Activated CD4-positive, alpha-beta T cell treated with anti-CD3 and anti-CD28 coated beads, Interleukin-2, amount 50 U/mL, for 16 hours (primary cell): Measurements from ENCODE around the gene CD38.
"Not testable (repeated sequence)": the region's sequence is repeated elsewhere in the genome, so short reads cannot be mapped to it uniquely, and the experiment has no call there.

Source experiments
- DNase-seq: peaks from one replicate; pipeline ENCODE4 v3.0.0-alpha.2; 2020

The CD38 gene

GRCh38 chr4:15802497-15802896 is 24.4 kb downstream of the CD38 start:
- DNase-seq: not testable (repeated sequence)

- DNase-seq: peak; percentile 53
Measured at GRCh38 chr4:15805583-15806517, 27.7 kb downstream of the CD38 start.

- peak; percentile 6 for DNase-seq
Measured at GRCh38 chr4:15809058-15809457, 30.9 kb downstream of the CD38 start.

GRCh38 chr4:15809466-15809865 is 31.3 kb downstream of the CD38 start:
- DNase-seq: no peak

DNA sequence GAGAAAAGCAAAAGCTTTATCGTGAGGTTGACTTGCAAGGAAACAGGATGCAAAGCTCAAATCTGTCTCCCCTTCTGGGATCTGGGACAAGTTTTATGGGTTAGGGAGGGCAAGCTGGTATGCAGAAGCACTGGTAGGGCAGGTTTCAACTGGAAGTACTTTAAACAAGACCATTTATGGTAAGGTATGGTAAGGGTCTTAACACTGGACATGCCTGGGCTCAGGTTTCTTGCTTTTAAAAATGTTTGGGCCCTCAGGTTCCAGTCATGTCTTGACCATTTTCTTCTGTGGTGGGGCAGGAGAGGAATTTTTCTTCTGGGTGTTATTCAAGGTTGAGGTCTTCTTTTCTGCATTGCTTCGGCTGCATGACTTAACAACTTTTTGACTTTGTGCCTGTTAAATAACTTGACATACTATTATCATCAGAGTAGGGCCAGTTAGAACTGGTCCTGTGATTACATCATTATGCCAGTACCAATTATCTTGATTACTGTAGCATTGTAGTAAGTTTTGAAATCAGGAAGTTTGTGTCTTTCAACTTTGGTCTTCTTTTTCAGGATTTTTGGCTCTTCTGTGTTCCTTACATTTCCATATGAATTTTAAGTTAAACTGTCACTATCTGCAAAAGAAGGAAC is 33.7 kb downstream of the CD38 start:
- DNase-seq: no peak

GRCh38 chr4:15832523-15833451 is 54.7 kb downstream of the CD38 start:
- DNase-seq: no peak

GRCh38 chr4:15833801-15834200 is 55.7 kb downstream of the CD38 start:
- no peak for DNase-seq

GRCh38 chr4:15836362-15836761 is 58.2 kb downstream of the CD38 start:
- DNase-seq: no peak

DNA sequence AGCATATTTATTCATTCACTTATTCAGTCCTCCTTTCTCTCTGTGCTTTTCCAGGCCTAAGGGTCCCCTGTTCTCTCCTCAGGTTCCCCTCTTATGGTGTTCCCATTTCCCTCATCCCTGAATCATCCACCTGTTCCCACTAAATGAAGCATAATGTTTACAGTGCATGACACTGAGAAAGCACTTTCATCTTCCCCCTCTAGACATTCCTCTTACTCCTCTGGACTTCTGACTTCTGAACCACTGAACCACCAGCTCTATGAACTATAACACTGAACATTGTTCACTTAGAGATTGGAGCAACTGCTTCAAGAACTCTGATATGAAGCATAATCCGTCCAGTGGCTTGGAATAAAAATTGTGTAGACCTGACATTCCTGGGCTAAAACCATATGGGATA is 59.5 kb downstream of the CD38 start:
- no peak for DNase-seq

DNA sequence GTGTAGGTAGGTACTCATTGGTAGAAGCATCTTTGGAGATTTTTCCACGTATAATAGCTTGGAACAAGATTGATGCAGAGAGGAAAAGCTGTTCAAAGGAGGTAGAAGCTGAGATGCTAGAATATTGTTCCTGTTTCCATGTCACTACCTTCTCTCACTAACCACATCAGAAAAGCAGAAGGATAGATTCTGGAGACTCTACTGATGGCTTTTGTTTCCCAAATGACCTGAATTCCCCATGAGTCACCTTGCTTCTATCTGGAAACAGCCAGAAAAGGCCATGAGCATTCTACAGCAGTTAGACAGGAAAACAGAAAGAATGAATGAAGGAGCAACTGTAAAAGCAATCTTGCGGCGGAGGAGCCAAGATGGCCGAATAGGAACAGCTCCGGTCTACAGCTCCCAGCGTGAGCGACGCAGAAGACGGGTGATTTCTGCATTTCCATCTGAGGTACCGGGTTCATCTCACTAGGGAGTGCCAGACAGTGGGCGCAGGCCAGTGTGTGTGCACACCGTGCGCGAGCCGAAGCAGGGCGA is 63.1 kb downstream of the CD38 start:
- not testable (repeated sequence) for DNase-seq

GRCh38 chr4:15847746-15848145 is 69.6 kb downstream of the CD38 start:
- DNase-seq: no peak

- no peak for DNase-seq
Measured at GRCh38 chr4:15848191-15848842, 70.2 kb downstream of the CD38 start.

DNA sequence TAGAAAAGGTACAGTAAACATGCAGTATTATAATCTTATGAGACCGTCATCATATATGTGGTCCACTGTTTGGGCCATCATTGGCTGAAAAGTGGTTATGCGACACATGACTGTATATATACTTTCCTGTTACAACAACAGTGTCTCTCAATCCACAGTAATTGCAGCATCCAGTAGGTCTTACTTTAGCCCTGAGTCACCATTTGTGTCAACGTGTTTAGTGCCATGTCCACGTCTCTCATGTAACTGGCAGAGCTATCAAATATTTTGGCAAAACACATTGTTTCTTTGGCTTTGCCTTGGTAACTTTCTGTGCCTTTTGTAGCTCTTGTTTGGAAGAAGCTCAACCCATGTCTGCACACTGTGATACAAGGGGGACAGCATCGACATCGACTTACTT is 73.8 kb downstream of the CD38 start:
- DNase-seq: no peak

DNA sequence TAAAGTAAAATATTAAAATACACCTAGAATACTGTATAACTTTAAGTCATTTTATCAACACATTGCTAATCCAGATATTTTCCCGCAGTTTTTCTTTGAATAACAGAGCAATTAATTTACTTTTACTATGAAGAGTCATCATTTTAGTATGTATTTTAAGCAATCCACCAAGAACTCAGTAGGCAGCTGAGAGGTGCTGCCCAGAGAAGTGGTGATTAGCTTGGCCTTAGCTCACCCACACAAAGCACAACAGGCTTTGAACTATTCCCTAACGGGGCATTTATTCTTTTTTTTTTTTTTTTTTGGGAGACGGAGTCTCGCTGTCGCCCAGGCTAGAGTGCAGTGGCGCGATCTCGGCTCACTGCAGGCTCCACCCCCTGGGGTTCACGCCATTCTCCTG is 74.4 kb downstream of the CD38 start:
- DNase-seq: no peak

DNA sequence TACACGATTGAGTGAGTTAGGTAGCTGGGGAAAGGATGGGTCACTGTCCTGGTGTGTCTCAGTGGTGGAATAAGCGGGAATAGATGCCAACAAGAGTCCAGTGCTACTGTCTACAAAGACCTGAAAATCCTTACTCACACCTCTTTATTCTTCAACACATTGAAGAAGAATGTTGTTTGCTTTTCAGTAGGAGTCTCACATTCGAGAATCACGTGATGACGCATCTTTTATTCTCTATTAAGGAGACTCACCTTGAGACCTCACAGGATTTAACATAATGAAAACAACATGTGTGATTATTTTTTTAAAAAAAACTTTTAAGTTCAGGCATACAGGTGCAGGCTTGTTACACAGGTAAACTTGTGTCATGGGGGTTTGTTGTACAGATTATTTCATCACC is 75.2 kb downstream of the CD38 start:
- DNase-seq: no peak

DNA sequence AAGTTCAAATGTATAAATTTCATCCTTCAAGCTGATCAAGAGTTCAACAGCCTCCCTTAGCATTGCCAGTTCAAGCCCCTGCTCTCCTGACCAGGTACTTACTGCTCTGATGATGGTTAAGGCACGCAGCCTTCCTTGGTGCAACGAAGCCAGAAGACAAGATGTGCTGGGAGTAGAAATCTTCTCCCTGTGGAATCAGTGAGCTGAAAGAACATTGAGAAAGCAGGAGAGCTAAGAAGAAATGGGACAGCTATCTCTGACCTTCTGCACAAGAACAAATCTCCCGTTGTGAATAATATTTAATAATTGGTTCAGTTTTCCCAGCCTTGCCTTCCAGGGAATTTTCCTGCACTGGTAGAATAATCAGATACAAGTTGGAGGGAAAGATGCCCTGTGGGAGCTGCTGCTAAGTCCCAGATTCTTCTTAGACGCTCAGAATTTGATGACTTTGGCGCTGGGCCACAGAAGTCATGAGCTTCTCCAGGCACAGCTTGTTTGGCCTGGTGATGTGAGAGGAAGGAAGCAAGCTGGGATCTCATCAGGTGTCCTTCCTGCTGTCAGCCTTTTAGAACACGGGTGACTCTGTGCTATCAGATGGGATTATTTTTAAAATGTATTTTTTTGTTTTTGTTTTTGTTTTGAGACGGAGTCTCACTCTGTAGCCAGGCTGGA is 77.8 kb downstream of the CD38 start:
- DNase-seq: no peak

DNA sequence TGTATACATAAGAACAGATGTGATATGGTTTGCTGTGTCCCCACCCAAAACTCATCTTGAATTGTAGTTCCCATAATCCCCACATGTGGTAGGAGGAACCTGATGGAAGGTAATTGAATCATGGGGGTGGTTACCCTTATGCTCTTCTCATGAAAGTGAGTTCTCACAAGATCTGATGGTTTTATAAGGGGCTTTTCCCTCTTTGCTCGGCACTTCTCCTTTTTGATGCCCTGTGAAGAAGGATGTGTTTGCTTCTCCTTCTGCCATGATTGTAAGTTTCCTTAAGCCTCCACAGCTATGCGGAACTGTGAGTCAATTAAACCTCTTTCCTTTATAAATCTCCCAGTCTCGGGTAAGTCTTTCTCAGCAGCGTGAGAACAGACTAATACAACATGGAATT is 83.1 kb downstream of the CD38 start:
- not testable (repeated sequence) for DNase-seq

DNA sequence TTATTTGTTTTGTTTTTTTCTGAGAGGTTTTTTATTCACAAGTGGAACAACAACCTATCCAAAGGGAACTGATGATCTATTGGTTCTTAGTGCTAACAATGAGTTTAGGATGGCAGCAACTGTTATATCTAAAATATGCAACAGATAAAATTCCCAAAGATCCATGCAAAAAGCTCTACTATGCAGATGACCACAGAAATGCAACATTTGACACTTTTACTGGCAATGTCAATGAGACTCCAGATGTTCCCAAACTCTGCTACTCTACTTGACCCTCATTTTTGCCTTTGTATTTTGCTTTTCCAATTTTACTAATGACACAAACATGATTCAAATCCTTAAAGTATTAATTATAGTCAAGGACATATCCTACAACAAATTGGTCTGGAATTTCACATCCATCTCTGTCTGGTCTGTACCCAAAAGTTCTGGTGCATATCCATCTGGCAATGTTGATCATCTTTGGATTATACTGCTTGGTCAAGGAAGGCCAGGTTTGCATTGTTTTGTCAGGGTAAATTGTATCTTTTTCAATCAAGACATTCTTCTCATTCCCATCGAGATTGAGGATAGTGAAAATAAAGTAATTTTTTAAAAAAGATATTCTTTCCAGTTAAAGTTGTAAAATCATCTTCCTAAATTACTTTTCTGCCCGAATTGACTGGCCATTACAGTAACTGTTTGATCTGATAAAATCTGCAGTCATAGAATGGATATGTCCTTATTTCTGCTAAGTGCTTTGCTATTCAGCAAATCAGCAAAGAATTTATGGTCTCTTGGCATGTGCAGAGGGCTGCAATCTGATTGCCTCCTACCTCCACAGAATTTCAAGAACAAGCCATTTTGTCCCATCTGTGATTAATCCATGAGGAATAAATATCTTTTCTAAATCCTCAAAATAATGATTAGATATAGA is 86.8 kb downstream of the CD38 start:
- DNase-seq: no peak

DNA sequence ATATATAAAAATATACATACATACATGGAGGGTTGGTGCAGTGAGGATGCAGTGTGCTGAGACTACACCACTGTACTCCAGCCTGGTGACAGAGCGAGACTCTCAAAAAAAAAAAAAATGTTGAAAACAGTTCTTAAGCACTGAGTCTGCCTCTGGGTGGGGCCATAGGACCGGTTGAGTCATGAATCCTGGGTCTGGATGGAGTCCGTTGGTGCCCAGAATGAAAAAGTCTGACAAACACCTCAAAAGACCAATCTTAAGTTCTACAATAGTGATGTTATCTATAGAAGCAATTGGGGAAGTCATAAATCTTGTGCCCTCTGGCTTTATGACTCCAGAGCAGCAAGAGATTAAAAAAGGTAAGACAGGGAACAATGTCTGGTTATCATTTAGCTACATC is 90.0 kb downstream of the CD38 start:
- no peak for DNase-seq

- DNase-seq: no peak
Measured at GRCh38 chr4:15868826-15869413, 90.8 kb downstream of the CD38 start.
